SK-N-MC (cell line): Measurements from ENCODE around the gene FRMD4A.

Experiments used
- DNase-seq: peaks from one replicate; pipeline ENCODE4 v3.0.0-alpha.2; 2011; ENCODE audit warnings: low read depth, low spot score
- H3K27ac ChIP-seq: fragments of 200-600 bp; sonication (generic); 2 replicates; pipeline ENCODE4 v1.5.1; 2016; ENCODE audit warnings: mixed run types
- H3K36me3 ChIP-seq: fragments of 200-600 bp; sonication (generic); 2 replicates; pipeline ENCODE4 v1.6.1; 2017; ENCODE audit warnings: antibody characterized with exemption, low read length, mixed read lengths; ENCODE audit not compliant: insufficient read depth
- H3K4me3 ChIP-seq: fragments of 200-600 bp; sonication (generic); 2 replicates; pipeline ENCODE4 v1.5.1; 2016
- H3K9ac ChIP-seq: fragments of 200-600 bp; sonication (generic); 2 replicates; pipeline ENCODE4 v1.8.0; 2017; ENCODE audit warnings: mixed run types, mixed read lengths; ENCODE audit not compliant: insufficient read length
- H3K9me3 ChIP-seq: fragments of 200-600 bp; sonication (generic); 2 replicates; pipeline ENCODE4 v1.6.1; 2017; ENCODE audit warnings: low read depth, mild to moderate bottlenecking, antibody characterized with exemption, low read length, moderate library complexity, mixed read lengths
- EZH2 ChIP-seq: fragments of 200-600 bp; sonication (generic); IDR thresholded peaks from one replicate; pipeline ENCODE4 v1.6.1; 2017; ENCODE audit warnings: antibody characterized with exemption
- FOXP2 ChIP-seq: optimal IDR thresholded peaks from 2 replicates; pipeline ENCODE3; 2011; ENCODE audit warnings: mild to moderate bottlenecking, moderate library complexity; ENCODE audit not compliant: insufficient read depth; ENCODE audit errors: extremely low read length, control extremely low read depth
- POLR2AphosphoS5 ChIP-seq: IDR thresholded peaks from 2 replicates; pipeline ENCODE4 v1.6.1; 2012; ENCODE audit warnings: mild to moderate bottlenecking, low read depth, low read length, borderline replicate concordance

The FRMD4A gene

GRCh38 chr10:13652860-13653259 lies 677.9 kb downstream of the FRMD4A start:
- H3K9ac ChIP-seq: no peak overlapping the region
- TF ChIP-seq EZH2 (no peak), POLR2AphosphoS5 (no peak), FOXP2 (no peak)
- no peaks in the 10 kb centered on the region for H3K36me3 ChIP-seq
- no peak overlapping the region for H3K4me3 ChIP-seq
- H3K9me3 ChIP-seq: no peaks in the 10 kb centered on the region
- DNase-seq: no peak
- no peak overlapping the region for H3K27ac ChIP-seq

- no peak for DNase-seq
- no peak overlapping the region for H3K4me3 ChIP-seq
- no peaks in the 10 kb centered on the region for H3K9me3 ChIP-seq
- no peaks in the 10 kb centered on the region for H3K36me3 ChIP-seq
- TF ChIP-seq POLR2AphosphoS5 (no peak), EZH2 (no peak)
- no peak overlapping the region for H3K27ac ChIP-seq
- no peak overlapping the region for H3K9ac ChIP-seq
Observed at GRCh38 chr10:13651969-13652720, 678.6 kb downstream of the FRMD4A start.

GRCh38 chr10:13650961-13651360 lies 679.8 kb downstream of the FRMD4A start:
- H3K27ac ChIP-seq: no peak overlapping the region
- H3K9ac ChIP-seq: no peak overlapping the region
- no peak overlapping the region for H3K4me3 ChIP-seq
- H3K9me3 ChIP-seq: no peaks in the 10 kb centered on the region
- no peak for TF ChIP-seq EZH2
- TF ChIP-seq POLR2AphosphoS5: no peak
- TF ChIP-seq FOXP2: no peak
- no peak for DNase-seq
- H3K36me3 ChIP-seq: no peaks in the 10 kb centered on the region

DNA sequence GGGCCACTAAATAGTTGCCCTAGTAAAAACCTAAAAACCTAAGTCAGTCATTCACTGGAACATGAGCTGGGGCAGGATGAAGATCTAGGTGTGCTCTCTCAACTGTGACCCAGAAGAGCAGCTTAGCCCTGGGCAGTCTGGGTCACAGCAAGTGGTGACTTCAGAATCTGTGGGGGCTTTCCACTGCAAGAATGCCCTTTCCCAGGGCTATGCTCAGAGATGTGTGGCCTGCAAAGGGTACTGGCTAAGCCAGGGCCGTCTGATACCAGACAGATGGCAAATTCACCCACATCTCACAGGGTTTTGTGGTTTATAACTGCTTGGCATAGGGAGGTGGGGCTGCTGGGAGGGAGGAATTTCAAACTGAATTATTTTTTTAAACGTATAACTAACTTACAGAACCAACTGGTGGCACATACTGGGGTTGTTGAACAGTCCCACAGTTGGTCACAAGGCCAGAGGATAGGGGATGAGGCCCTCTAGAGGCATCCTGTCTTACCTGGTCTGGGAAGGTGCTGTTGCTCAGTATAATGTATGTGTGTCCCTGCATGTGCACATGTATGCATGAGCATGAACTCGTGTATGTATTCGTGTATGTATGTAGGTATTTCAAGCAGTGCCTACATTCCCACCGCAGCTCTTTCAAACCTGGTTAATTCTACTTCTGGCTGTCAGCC lies 680.7 kb downstream of the FRMD4A start:
- no peaks in the 10 kb centered on the region for H3K9me3 ChIP-seq
- no peak overlapping the region for H3K9ac ChIP-seq
- TF ChIP-seq POLR2AphosphoS5 (no peak), FOXP2 (no peak), EZH2 (no peak)
- no peak overlapping the region for H3K4me3 ChIP-seq
- DNase-seq: no peak
- H3K36me3 ChIP-seq: no peaks in the 10 kb centered on the region
- H3K27ac ChIP-seq: no peak overlapping the region

GRCh38 chr10:13648425-13648824 lies 682.3 kb downstream of the FRMD4A start:
- H3K4me3 ChIP-seq: no peak overlapping the region
- no peak overlapping the region for H3K9ac ChIP-seq
- H3K9me3 ChIP-seq: no peaks in the 10 kb centered on the region
- no peaks in the 10 kb centered on the region for H3K36me3 ChIP-seq
- TF ChIP-seq FOXP2 (no peak), EZH2 (no peak), POLR2AphosphoS5 (no peak)
- DNase-seq: no peak
- no peak overlapping the region for H3K27ac ChIP-seq

- H3K4me3 ChIP-seq: no peak overlapping the region
- no peak overlapping the region for H3K27ac ChIP-seq
- no peak overlapping the region for H3K9ac ChIP-seq
- no peaks in the 10 kb centered on the region for H3K36me3 ChIP-seq
- TF ChIP-seq EZH2: no peak
- TF ChIP-seq POLR2AphosphoS5: no peak
- TF ChIP-seq FOXP2: no peak
- no peaks in the 10 kb centered on the region for H3K9me3 ChIP-seq
- DNase-seq: no peak
Observed at GRCh38 chr10:13644866-13645265, 685.9 kb downstream of the FRMD4A start.

DNA sequence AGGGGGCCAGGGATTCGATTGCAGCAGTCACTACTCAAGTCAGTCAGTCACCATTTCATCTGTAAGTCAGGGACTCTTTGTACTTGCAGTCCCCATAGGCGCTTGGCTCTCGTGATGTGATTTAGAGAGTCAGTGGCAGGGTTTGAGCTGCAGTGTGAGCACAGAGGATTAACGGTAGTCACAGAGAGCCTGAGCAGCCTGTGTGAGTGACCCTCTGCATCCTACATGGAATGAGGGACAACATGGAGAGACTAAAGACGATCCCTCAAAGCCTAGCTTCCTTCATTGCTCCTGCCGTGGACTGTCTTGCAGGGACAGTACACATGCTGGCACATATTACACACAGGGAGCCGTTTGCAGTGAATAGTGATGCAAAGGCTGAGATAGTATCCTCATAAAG lies 687.7 kb downstream of the FRMD4A start:
- TF ChIP-seq EZH2 (no peak), POLR2AphosphoS5 (no peak), FOXP2 (no peak)
- Histone ChIP-seq H3K9ac (no peak overlapping the region), H3K36me3 (no peaks in the 10 kb centered on the region), H3K27ac (no peak overlapping the region), H3K4me3 (no peak overlapping the region), H3K9me3 (no peaks in the 10 kb centered on the region)
- no peak for DNase-seq

GRCh38 chr10:13642293-13642692 lies 688.4 kb downstream of the FRMD4A start:
- Histone ChIP-seq H3K9ac (no peak overlapping the region), H3K27ac (no peak overlapping the region), H3K9me3 (no peaks in the 10 kb centered on the region), H3K4me3 (no peak overlapping the region), H3K36me3 (no peaks in the 10 kb centered on the region)
- no peak for DNase-seq
- TF ChIP-seq POLR2AphosphoS5: no peak
- no peak for TF ChIP-seq FOXP2
- TF ChIP-seq EZH2: no peak

GRCh38 chr10:13637894-13638293 lies 692.8 kb downstream of the FRMD4A start:
- H3K36me3 ChIP-seq: no peaks in the 10 kb centered on the region
- no peak overlapping the region for H3K27ac ChIP-seq
- TF ChIP-seq FOXP2: no peak
- no peak for TF ChIP-seq EZH2
- TF ChIP-seq POLR2AphosphoS5: no peak
- no peaks in the 10 kb centered on the region for H3K9me3 ChIP-seq
- no peak overlapping the region for H3K9ac ChIP-seq
- H3K4me3 ChIP-seq: no peak overlapping the region
- DNase-seq: no peak
